ENCODE measurements around the gene FPR2.

DNA sequence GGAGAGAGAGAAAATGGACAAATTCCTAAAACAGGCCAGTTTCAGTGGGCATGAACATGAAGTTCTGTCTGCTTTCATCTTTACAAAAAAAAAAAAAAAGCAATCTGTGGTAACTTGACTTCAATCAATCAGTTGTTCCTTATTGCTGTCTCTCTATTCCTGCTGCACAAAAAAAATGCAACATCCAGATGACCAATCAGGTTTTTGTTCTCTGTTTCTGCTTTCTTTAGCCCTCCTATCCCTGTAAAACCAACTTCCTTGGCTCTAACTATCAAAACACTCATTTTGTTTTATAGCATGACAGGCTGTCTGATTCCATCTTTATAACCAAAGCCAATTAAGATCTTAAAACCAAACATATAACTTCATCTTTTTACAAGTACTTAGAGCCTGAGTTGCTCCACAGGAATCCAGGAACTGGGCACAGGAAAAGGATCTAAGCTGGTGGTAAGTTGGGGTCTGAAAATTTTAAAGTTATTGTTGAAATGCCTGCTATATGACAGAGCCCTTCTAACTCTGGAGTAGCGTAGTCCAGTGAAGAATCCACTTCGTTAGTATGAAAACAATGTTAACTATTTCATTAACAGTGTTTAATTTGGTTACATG, 34.0 kb downstream of the FPR2 start, which contains the start of gene FPR3:
- TF ChIP-seq, protein P1, sequence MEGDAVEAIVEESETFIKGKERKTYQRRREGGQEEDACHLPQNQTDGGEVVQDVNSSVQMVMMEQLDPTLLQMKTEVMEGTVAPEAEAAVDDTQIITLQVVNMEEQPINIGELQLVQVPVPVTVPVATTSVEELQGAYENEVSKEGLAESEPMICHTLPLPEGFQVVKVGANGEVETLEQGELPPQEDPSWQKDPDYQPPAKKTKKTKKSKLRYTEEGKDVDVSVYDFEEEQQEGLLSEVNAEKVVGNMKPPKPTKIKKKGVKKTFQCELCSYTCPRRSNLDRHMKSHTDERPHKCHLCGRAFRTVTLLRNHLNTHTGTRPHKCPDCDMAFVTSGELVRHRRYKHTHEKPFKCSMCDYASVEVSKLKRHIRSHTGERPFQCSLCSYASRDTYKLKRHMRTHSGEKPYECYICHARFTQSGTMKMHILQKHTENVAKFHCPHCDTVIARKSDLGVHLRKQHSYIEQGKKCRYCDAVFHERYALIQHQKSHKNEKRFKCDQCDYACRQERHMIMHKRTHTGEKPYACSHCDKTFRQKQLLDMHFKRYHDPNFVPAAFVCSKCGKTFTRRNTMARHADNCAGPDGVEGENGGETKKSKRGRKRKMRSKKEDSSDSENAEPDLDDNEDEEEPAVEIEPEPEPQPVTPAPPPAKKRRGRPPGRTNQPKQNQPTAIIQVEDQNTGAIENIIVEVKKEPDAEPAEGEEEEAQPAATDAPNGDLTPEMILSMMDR (conservative IDR thresholded peaks at IDR 0.05), result no peak
- no peak for TF ChIP-seq EZH2 (IDR thresholded peaks at IDR 0.05; ENCODE audit: low read depth)

All from PC-9 (cell line).